ENCODE data around the gene NARF. TPM values are rescaled to one million over a fixed set of nuclear protein-coding genes. Genes with fewer than 3 reads are reported as not detected.

Gene NARF
- total RNA-seq, 2 experiments from 2014 or later: 63.9 to 65.4 TPM

- H3K27ac Mint-ChIP-seq: no peak overlapping the region
- no peaks in the 10 kb centered on the region for H3K27me3 Mint-ChIP-seq
- no peak for TF ChIP-seq CTCF (IDR thresholded peaks at IDR 0.05)
- no peaks in the 10 kb centered on the region for H3K9me3 Mint-ChIP-seq
- intact Hi-C loops (cut with micrococcal nuclease): no loop called here
- DNase-seq (no peak), ATAC-seq (no peak)
- CTCF ChIA-PET: interaction anchor here (0.9 kb wide), 1 partner anchor 71 kb away, joined by 4 read pairs; no protein-coding TSS in a partner anchor
- H3K4me3 Mint-ChIP-seq: no peak overlapping the region
- POLR2A ChIA-PET: interaction anchor here (1.2 kb wide), 1 partner anchor 12 kb away, joined by 4 read pairs; no protein-coding TSS in a partner anchor
- H3K4me1 Mint-ChIP-seq (ENCODE audit: low read depth): peaks cover 6% of the 10 kb centered on the region
- H3K36me3 Mint-ChIP-seq (ENCODE audit: low read depth): peaks cover 14% of the 10 kb centered on the region
Observed at GRCh38 chr17:82480318-82480717, 21.8 kb downstream of the NARF start.

- no peak for DNase-seq
- CTCF ChIA-PET: interaction anchor here (1.2 kb wide), 1 partner anchor 12 kb away, joined by 3 read pairs; no protein-coding TSS in a partner anchor
- H3K27me3 Mint-ChIP-seq: no peaks in the 10 kb centered on the region
- TF ChIP-seq CTCF (IDR thresholded peaks at IDR 0.05): no peak
- H3K9me3 Mint-ChIP-seq: no peaks in the 10 kb centered on the region
- POLR2A ChIA-PET: no interaction called here
- intact Hi-C loops (cut with micrococcal nuclease): no loop called here
- ATAC-seq: no peak
- peaks cover 9% of the 10 kb centered on the region for H3K4me1 Mint-ChIP-seq (ENCODE audit: low read depth)
- peaks cover 16% of the 10 kb centered on the region for H3K36me3 Mint-ChIP-seq (ENCODE audit: low read depth)
- H3K4me3 Mint-ChIP-seq: no peak overlapping the region
- H3K27ac Mint-ChIP-seq: no peak overlapping the region
Observed at GRCh38 chr17:82483204-82483660, 24.7 kb downstream of the NARF start.

- intact Hi-C loops (cut with micrococcal nuclease): no loop called here
- TF ChIP-seq CTCF (IDR thresholded peaks at IDR 0.05): no peak
- H3K27me3 Mint-ChIP-seq: no peaks in the 10 kb centered on the region
- H3K36me3 Mint-ChIP-seq (ENCODE audit: low read depth): peaks cover 16% of the 10 kb centered on the region
- ATAC-seq: no peak
- POLR2A ChIA-PET: interaction anchor here (1.0 kb wide), 1 partner anchor 22 kb away, joined by 3 read pairs; no protein-coding TSS in a partner anchor
- H3K4me1 Mint-ChIP-seq (ENCODE audit: low read depth): peaks cover 9% of the 10 kb centered on the region
- no peak for DNase-seq
- H3K27ac Mint-ChIP-seq: no peak overlapping the region
- no peaks in the 10 kb centered on the region for H3K9me3 Mint-ChIP-seq
- CTCF ChIA-PET: interaction anchor here (1.2 kb wide), 1 partner anchor 11 kb away, joined by 3 read pairs; no protein-coding TSS in a partner anchor
- no peak overlapping the region for H3K4me3 Mint-ChIP-seq
Observed at GRCh38 chr17:82483836-82484235, 25.3 kb downstream of the NARF start.

GRCh38 chr17:82486231-82487094, 27.9 kb downstream of the NARF start:
- POLR2A ChIA-PET: no interaction called here
- H3K36me3 Mint-ChIP-seq (ENCODE audit: low read depth): peaks cover 14% of the 10 kb centered on the region
- H3K27ac Mint-ChIP-seq: no peak overlapping the region
- no peak for TF ChIP-seq CTCF (IDR thresholded peaks at IDR 0.05)
- H3K4me1 Mint-ChIP-seq (ENCODE audit: low read depth): peaks cover 7% of the 10 kb centered on the region
- DNase-seq (no peak), ATAC-seq (no peak)
- no peak overlapping the region for H3K4me3 Mint-ChIP-seq
- CTCF ChIA-PET: no interaction called here
- no peaks in the 10 kb centered on the region for H3K27me3 Mint-ChIP-seq
- intact Hi-C loops (cut with micrococcal nuclease): no loop called here
- H3K9me3 Mint-ChIP-seq: no peaks in the 10 kb centered on the region

- no peak for ATAC-seq
- POLR2A ChIA-PET: no interaction called here
- Mint-ChIP-seq H3K27me3 (no peaks in the 10 kb centered on the region), H3K4me3 (no peak overlapping the region), H3K9me3 (no peaks in the 10 kb centered on the region), H3K27ac (no peak overlapping the region), H3K4me1 (ENCODE audit: low read depth) (peaks cover 7% of the 10 kb centered on the region), H3K36me3 (ENCODE audit: low read depth) (peaks cover 12% of the 10 kb centered on the region)
- CTCF ChIA-PET: no interaction called here
- DNase-seq: no peak
- intact Hi-C loops (cut with micrococcal nuclease): no loop called here
- TF ChIP-seq CTCF (IDR thresholded peaks at IDR 0.05): no peak
Observed at GRCh38 chr17:82487910-82488309, 29.4 kb downstream of the NARF start.

All from activated CD8-positive, alpha-beta T cell treated with anti-CD3 and anti-CD28 coated beads for 36 hours (primary cell).